Brain microvascular endothelial cell (primary cell): ENCODE results near the gene EFCAB9.

Experiments used
- DNase-seq: peaks from one replicate; pipeline ENCODE4 v3.0.0-alpha.2; 2020
- H3K27ac ChIP-seq: fragments of 250-450 bp; sonication (Bioruptor Pico); 2 replicates; pipeline ENCODE4 v1.5.1; 2020; ENCODE audit warnings: mild to moderate bottlenecking, moderate library complexity
- H3K27me3 ChIP-seq: fragments of 250-450 bp; sonication (Bioruptor Pico); replicated peaks from 2 replicates; pipeline ENCODE4 v1.5.1; 2020; ENCODE audit warnings: mild to moderate bottlenecking
- H3K36me3 ChIP-seq: fragments of 250-450 bp; sonication (Bioruptor Pico); replicated peaks from 2 replicates; pipeline ENCODE4 v1.5.1; 2020; ENCODE audit warnings: mild to moderate bottlenecking
- H3K4me3 ChIP-seq: 2 replicates; pipeline ENCODE4 v1.5.1; 2011; ENCODE audit warnings: low read depth, mild to moderate bottlenecking, control low read depth, low read length, moderate library complexity
- CTCF ChIP-seq: IDR thresholded peaks from 2 replicates; pipeline ENCODE4 v1.5.1; 2011; ENCODE audit warnings: low read depth, mild to moderate bottlenecking, moderate library complexity, low read length, control low read depth, inconsistent platforms; ENCODE audit errors: missing control alignments
- in situ Hi-C: cut with HindIII; loops from 2 replicates; pipeline ENCODE4 v1.10.0; 2017; ENCODE audit warnings: low sequenced_read_pairs, low pct_ligation_motif_present

Gene EFCAB9

DNA sequence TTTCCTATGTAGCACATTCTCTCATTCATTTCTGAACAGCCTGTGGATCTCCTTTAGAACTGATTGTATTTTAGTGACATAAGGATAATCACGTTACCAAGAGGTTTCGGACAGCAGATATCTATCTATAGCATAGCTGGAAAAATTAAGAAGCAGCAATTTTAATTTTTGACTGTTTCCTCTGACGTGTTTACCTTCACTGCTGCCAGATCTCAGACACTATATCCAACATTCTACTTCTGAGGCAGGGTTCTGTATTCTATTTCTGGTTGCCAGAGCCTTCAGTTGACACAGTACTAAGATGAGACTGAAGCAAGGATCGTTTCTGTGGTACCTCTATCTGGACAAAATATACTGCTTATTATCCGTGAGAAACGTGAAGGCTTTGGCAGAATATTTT, at the start of gene EFCAB9:
Gene EFCAB9 (plus strand): TSS at position 301 of the 400 bp plus-strand sequence. CDS start 1 bp downstream, at position 302.
- Histone ChIP-seq H3K4me3 (no peak within 1 kb of the TSS), H3K36me3 (no peaks in the 10 kb centered on the region), H3K27ac (no peak within 1 kb of the TSS), H3K27me3 (no peaks in the 10 kb centered on the region)
- TF ChIP-seq CTCF, result no peak
- DNase-seq, result no peak
- in situ Hi-C loops, result no loop called here

- in situ Hi-C loops, result no loop called here
- no peak for TF ChIP-seq CTCF
- H3K4me3 ChIP-seq, result no peak overlapping the region
- no peaks in the 10 kb centered on the region for H3K27me3 ChIP-seq
- DNase-seq, result peak; percentile 24
- H3K27ac ChIP-seq, result no peak overlapping the region
- peaks cover 12% of the 10 kb centered on the region for H3K36me3 ChIP-seq
Measured at GRCh38 chr5:172144291-172144815, 49.6 kb upstream of the EFCAB9 start.

DNA sequence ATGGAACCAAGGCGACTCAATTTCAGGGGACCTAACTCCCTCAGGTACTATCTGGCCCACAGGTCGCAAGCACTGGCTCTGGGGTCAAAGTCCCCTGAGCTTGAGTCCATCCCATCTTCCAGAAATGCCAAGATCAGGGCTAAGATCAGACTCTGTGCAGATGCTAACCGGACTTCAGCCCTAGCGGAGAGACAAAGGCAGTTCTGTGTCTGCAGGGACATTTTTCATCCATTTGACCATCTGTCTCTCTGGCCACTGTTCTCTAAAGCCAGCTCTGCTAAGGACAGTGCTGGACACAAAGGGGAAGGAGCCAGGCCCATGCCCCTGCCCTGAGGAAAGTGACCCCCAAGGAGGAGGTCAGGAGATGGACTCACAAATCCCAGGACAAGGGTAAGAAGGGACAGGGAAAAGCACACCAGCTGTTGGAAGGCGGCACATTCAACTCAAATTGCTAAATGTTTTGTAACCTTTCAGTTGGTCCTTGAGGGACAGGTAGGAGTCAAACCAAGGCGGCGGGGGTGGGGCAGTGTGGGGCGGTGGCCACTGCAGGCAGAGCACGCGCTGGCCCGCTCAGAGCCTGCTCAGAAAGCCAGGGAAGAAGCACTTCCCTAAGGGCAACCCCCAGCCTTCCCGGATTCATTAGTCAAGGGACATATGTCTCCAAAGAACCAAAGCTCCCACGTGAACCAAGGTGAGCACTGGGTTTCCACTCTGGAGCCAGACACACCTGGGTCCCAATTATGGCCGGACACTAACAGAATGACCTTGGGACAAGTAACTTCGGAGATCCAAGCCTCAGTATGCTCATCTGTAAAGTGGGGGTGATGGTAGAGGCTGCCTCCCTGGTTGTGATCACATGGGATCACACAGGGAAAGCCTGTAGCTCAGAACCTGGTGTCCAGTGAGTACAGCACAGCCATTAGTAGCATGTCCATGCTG, 48.8 kb upstream of the EFCAB9 start:
- no peak for TF ChIP-seq CTCF
- Histone ChIP-seq H3K27me3 (no peaks in the 10 kb centered on the region), H3K36me3 (peaks cover 12% of the 10 kb centered on the region), H3K27ac (no peak overlapping the region), H3K4me3 (no peak overlapping the region)
- DNase-seq, result no peak
- in situ Hi-C loops, result no loop called here

- in situ Hi-C loops, result no loop called here
- Histone ChIP-seq H3K27ac (no peak overlapping the region), H3K4me3 (no peak overlapping the region), H3K36me3 (peaks cover 12% of the 10 kb centered on the region), H3K27me3 (no peaks in the 10 kb centered on the region)
- no peak for TF ChIP-seq CTCF
- no peak for DNase-seq
Measured at GRCh38 chr5:172145870-172146747, 47.9 kb upstream of the EFCAB9 start.

DNA sequence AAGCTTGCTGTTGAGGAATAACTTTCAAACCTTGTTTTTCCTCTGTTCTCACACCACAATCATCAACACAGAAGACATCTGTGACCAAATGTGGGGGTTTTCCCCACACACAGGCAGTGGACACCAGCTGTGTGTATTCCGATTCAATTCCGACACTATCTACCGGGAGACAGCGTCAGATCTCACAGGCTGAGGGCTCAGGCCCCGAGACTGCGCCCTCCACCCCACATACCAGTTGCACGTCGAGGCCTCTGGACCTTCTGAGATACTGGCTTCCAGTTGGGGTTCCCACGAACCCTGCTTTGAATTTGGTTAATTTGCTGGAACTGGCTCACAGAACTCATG, 47.3 kb upstream of the EFCAB9 start:
- in situ Hi-C loops, result no loop called here
- no peaks in the 10 kb centered on the region for H3K27me3 ChIP-seq
- no peak for TF ChIP-seq CTCF
- DNase-seq, result no peak
- no peak overlapping the region for H3K27ac ChIP-seq
- H3K4me3 ChIP-seq, result no peak overlapping the region
- H3K36me3 ChIP-seq, result peaks cover 12% of the 10 kb centered on the region
